Ovary (tissue), 3 donors: ENCODE data around the gene ASPN.

Source experiments
- CTCF ChIP-seq, 3 donors: fragments of 450-650 bp in 2 of 3; fragments of 200-600 bp in 1 of 3; IDR thresholded peaks; one replicate each; pipeline versions ENCODE4 v1.5.1 to v1.8.0; 2016 to 2022; ENCODE audit warnings: antibody characterized with exemption in 3 of 3, mild to moderate bottlenecking in 1 of 3
- EP300 ChIP-seq: sonication (generic); formaldehyde crosslinking; IDR thresholded peaks from one replicate; pipeline ENCODE4 v1.6.1; 2017; ENCODE audit warnings: antibody characterized with exemption
- POLR2A ChIP-seq: fragments of 450-650 bp; IDR thresholded peaks from one replicate; pipeline ENCODE4 v1.6.1; 2017; ENCODE audit warnings: antibody characterized with exemption, mild to moderate bottlenecking, moderate library complexity
- donor health status: DM: no; HTN: no; CAD: no.

GRCh38 chr9:92426501-92427145 is 55.7 kb downstream of the ASPN start:
- TF ChIP-seq CTCF (IDR thresholded peaks at IDR 0.05): no peak
- TF ChIP-seq POLR2A: no peak
- no peak for TF ChIP-seq EP300
